ENCODE results near the gene HTT-AS.
"Not testable (repeated sequence)": the region's sequence is repeated elsewhere in the genome, so short reads cannot be mapped to it uniquely, and the experiment has no call there.

HTT-AS gene

GRCh38 chr4:3074078-3074845 lies at the start of gene HTT-AS, which contains the start of gene HTT:
Gene HTT-AS (minus strand): TSS chr4:3074538.
Gene HTT (plus strand): TSS chr4:3074681. CDS start chr4:3074826, 145 bp downstream.
- peak; percentile 100 for DNase-seq

- no peak for DNase-seq
Measured at GRCh38 chr4:3123181-3123671, 48.9 kb upstream of the HTT-AS start.

GRCh38 chr4:3122081-3122563 lies 47.8 kb upstream of the HTT-AS start:
- peak; percentile 12 for DNase-seq

- no peak for DNase-seq
Measured at GRCh38 chr4:3121596-3121995, 47.3 kb upstream of the HTT-AS start.

- DNase-seq = no peak
Measured at GRCh38 chr4:3121110-3121509, 46.8 kb upstream of the HTT-AS start.

- no peak for DNase-seq
Measured at GRCh38 chr4:3119464-3119863, 45.1 kb upstream of the HTT-AS start.

- no peak for DNase-seq
Measured at GRCh38 chr4:3118312-3118711, 44.0 kb upstream of the HTT-AS start.

GRCh38 chr4:3116955-3117354 lies 42.6 kb upstream of the HTT-AS start:
- DNase-seq = no peak

GRCh38 chr4:3115637-3116270 lies 41.4 kb upstream of the HTT-AS start:
- DNase-seq = no peak

GRCh38 chr4:3114377-3114776 lies 40.0 kb upstream of the HTT-AS start:
- no peak for DNase-seq

GRCh38 chr4:3112609-3113469 lies 38.5 kb upstream of the HTT-AS start:
- DNase-seq = no peak

- no peak for DNase-seq
Measured at GRCh38 chr4:3112201-3112600, 37.9 kb upstream of the HTT-AS start.

- DNase-seq = no peak
Measured at GRCh38 chr4:3111461-3111860, 37.1 kb upstream of the HTT-AS start.

GRCh38 chr4:3108211-3108610 lies 33.9 kb upstream of the HTT-AS start:
- no peak for DNase-seq

GRCh38 chr4:3107691-3108121 lies 33.4 kb upstream of the HTT-AS start:
- no peak for DNase-seq

GRCh38 chr4:3107271-3107670 lies 32.9 kb upstream of the HTT-AS start:
- DNase-seq = no peak

GRCh38 chr4:3106339-3107186 lies 32.2 kb upstream of the HTT-AS start:
- DNase-seq = peak; percentile 91

- no peak for DNase-seq
Measured at GRCh38 chr4:3098346-3098745, 24.0 kb upstream of the HTT-AS start.

GRCh38 chr4:3096202-3096601 lies 21.9 kb upstream of the HTT-AS start:
- no peak for DNase-seq

GRCh38 chr4:3094701-3095100 lies 20.4 kb upstream of the HTT-AS start:
- not testable (repeated sequence) for DNase-seq

- no peak for DNase-seq
Measured at GRCh38 chr4:3091464-3091863, 17.1 kb upstream of the HTT-AS start.

All from CD4-positive, alpha-beta T cell treated with Interleukin-17A for 4 hours (primary cell).